ENCODE measurements around the gene DGCR8. TPM values are rescaled to one million over a fixed set of nuclear protein-coding genes. Genes with fewer than 3 reads are reported as not detected.

The DGCR8 gene
- polyA plus RNA-seq, 3 donors from 2014 or later, result 0.83 to 5.4 (median 1.4) TPM

DNA sequence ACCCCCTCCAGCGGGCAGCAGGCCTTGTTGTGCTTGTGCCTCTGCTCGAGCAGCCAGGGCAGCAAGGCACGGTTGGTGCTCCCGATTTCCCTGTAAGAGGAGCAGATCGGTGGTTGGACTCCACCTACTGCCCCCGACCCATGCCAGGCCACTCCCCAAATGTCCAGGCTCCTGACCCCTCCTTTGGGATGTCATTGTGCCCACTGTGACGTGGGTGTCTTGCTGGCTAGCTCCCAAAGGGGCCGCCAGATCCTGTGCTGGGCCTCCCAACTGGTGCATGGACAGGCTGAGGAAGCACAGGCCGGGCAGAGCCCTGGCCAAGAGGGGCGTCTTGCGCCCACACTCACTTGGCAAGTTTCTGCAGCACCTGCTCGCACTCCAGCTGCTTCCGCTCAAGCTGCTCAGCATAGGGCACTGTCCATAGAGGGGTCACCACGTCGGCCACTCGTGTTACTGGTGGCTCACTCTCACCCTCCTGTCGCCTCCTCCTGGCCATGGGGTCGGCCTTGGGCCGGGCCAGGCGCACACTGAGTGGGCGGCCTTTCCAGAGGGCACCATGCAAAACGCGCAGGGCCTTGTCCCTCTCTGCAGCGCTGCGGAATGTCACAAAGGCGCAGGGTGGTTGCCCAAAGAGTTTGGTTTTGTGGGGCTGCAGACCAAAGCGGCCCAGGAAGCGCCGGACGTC is 35.8 kb downstream of the DGCR8 start, which contains the start of gene RANBP1:
Gene RANBP1 (plus strand): TSS at position 414 of the 685 bp plus-strand sequence. CDS start 81 bp downstream, at position 495.
- Mint-ChIP-seq H3K4me1 (peaks cover 38 to 39% of the 10 kb centered on the region in 2 donors), H3K9me3 (no peaks in the 10 kb centered on the region), H3K36me3 (peaks cover 0 to 7% (median 3%) of the 10 kb centered on the region in 3 donors), H3K27ac (peak within 1 kb of the TSS; percentile 68 to 95 (median 87)), H3K27me3 (ENCODE audit: low read depth in 3 of 3) (peaks cover 3 to 17% (median 13%) of the 10 kb centered on the region in 3 donors), H3K4me3 (peak within 1 kb of the TSS; percentile 85 to 92 (median 89))
- DNase-seq, result no peak

DNA sequence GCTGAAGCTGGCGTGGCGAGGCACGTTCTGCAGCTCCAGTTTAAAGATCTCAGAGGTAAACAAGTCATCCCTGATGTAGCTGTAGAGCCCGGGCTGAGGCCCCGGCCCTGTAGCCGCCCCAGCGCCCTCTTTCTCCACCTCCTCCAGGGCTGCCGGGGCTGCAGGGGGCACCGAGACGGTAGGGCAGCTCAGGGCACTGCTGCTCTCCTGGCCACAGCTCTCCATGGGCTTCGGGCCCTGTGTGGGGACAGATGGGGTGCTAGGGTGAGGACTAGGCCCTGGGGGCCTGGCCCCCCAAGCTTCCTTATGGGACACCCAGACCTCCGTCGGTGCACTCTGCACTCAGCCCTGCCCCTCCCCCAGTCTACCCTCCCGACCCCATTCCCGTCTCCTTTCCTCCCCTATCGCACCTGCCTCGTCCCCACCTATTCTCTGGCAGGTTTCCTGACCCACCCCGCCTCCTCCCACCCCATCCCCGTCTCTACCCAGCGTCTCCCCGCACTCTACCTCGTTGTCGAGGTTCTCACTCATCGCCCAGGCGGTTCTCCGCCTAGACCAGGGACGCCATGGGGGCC is 36.4 kb downstream of the DGCR8 start:
- Mint-ChIP-seq H3K27me3 (ENCODE audit: low read depth in 3 of 3) (peaks cover 3 to 18% (median 14%) of the 10 kb centered on the region in 3 donors), H3K9me3 (no peaks in the 10 kb centered on the region), H3K4me1 (peaks cover 33 to 38% of the 10 kb centered on the region in 2 donors), H3K4me3 (peak overlapping the region; percentile 85 to 92 (median 89)), H3K27ac (peak overlapping the region; percentile 68 to 95 (median 87)), H3K36me3 (peaks cover 0 to 8% (median 3%) of the 10 kb centered on the region in 3 donors)
- DNase-seq, result no peak

DNA sequence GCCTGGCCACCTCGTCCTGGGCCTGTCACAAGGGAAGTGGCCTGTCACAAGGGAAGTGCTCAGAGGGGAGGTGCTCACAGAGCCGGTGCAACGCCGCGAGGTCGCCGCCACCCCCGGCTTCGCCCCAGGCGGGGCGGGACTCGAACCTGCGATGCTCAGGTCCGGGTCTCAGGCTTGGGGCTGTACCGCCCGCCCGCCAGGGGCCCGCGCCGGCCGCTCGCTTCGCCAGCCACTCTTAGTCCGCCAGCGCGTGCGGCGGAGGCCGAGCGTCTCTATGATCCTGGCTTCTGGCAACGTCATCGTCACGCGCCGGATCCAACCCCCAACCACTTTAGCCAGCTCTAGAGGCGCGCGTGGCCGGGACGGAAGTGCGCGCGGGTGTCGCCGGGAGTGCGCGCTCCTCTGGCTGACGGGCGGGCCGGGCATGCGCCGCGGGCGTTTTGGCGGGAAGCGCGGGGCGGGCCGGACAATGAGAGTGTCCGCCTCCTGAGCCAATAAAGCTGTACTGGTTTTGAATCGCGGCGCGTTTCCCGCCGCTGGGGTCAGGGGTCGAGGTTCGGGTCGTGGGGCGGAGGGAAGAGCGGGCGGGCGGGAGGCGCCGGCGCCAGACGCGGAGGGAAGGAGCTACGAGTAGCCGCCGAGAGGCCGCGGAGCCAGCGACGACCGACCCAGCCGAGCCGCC is 37.1 kb downstream of the DGCR8 start, which contains the start of gene TRMT2A:
Gene TRMT2A (minus strand): TSS at position 276 of the 682 bp plus-strand sequence. CDS start 320 bp downstream, outside the sequence.
- Mint-ChIP-seq H3K36me3 (peaks cover 0 to 10% (median 3%) of the 10 kb centered on the region in 3 donors), H3K27me3 (ENCODE audit: low read depth in 3 of 3) (peaks cover 8 to 23% (median 20%) of the 10 kb centered on the region in 3 donors), H3K4me3 (peak within 1 kb of the TSS; percentile 85 to 92 (median 89)), H3K9me3 (no peaks in the 10 kb centered on the region), H3K4me1 (peaks cover 35 to 42% of the 10 kb centered on the region in 2 donors), H3K27ac (peak within 1 kb of the TSS; percentile 79 to 95 (median 89))
- DNase-seq, result peak; percentile 98

DNA sequence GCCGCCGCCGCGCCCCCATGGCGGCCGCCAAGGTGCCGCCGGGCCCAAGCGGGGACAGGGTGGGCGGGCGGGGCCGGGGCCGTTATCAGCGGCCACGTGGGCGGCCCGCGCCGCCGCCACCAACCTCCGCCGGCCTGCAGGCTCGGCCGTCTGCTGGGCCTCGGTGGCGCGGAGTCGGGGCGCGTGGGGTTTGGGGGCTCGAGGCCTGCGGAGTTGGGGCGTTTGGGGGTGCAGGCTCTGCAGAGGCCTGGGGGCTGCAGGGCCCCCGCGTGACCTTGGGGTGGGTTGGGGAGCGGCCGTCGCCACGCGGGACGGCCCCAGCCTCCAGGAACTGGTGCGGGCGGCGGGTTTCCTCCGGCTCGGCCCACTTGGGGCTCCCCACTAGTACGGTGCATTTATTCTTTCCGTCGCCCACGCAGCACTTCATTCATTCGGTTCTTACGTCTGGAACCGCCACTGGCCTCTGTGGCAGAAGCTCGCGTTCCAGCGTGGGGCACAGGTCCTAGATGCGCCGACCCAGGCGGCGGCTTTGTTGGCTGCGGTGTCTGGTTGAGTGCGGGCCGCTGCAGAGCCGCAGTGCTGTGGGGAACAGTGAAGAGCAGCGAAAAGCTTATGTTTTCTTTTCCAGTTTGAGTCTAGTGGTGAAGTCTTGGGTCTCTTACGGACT is 37.7 kb downstream of the DGCR8 start:
- Mint-ChIP-seq H3K27ac (peak overlapping the region; percentile 72 to 89 (median 86)), H3K36me3 (peaks cover 1 to 11% (median 3%) of the 10 kb centered on the region in 3 donors), H3K27me3 (ENCODE audit: low read depth in 3 of 3) (peaks cover 15 to 29% (median 27%) of the 10 kb centered on the region in 3 donors), H3K4me3 (peak overlapping the region; percentile 82 to 86 (median 84)), H3K4me1 (peaks cover 39 to 47% of the 10 kb centered on the region in 2 donors), H3K9me3 (peaks cover 0 to 2% (median 0%) of the 10 kb centered on the region in 6 donors)
- DNase-seq, result peak; percentile 56 to 61 (median 60)

DNA sequence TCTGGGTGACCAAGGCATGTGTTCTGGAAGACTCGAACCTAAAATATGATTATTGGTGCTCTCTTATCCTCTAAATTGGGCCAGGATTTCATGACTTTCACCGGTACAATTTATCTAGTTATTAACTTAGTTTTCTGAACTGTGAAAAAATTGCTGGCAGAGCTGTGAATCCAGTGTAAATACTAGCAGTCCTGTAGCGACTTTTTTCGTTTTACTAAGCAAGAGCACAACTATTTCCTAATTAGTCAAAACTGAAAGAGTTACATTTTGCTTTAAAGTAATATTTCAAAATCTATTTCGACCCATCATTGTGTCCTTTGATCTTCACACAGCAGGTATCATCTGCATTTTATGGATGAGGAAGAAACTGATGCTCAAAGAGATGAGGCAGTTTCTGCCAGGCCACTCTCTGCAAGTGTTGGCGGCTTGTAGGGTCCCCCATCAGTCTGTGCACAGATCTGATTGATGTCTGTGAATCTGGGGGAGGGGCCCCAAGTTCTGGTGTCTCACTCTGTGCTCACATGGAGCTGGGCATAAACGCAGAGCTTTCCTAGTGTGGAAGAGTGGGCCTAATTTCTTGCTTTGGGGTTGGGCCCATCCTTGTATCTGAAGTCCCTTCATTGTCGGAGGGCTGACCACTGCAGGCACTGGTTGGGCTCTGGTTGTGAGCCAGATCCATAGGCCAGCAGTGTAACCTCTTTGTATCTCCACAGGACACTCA is 38.4 kb downstream of the DGCR8 start:
- Mint-ChIP-seq H3K4me3 (peak overlapping the region; percentile 82 to 86 (median 84)), H3K4me1 (peaks cover 46 to 53% of the 10 kb centered on the region in 2 donors), H3K27me3 (ENCODE audit: low read depth in 3 of 3) (peaks cover 22 to 36% (median 34%) of the 10 kb centered on the region in 3 donors), H3K27ac (peak overlapping the region; percentile 72 to 89 (median 86)), H3K9me3 (peaks cover 0 to 5% (median 0%) of the 10 kb centered on the region in 6 donors), H3K36me3 (peaks cover 3 to 14% (median 8%) of the 10 kb centered on the region in 3 donors)
- no peak for DNase-seq

DNA sequence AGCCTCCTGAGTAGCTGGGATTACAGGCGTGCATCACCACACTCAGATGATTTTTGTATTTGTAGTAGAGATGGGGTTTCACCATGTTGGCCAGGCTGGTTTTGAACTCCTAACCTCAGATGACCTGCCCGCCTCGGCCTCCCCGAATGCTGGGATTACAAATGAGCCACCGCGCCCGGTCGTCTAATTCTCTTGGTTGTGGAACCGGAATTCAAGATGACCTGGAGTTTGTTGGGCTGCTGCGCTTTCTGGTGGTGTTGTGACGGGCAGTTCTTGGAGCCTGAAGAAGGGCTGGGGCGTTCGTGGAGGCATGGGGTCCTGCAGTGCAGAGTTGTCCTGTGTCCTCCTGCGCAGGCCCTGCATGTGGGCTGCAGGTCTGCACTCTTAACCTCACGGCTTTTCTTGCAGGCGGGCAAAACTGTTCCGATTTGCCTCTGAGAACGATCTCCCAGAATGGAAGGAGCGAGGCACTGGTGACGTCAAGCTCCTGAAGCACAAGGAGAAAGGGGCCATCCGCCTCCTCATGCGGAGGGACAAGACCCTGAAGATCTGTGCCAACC is 41.9 kb downstream of the DGCR8 start:
- H3K36me3 Mint-ChIP-seq, result peaks cover 4 to 23% (median 15%) of the 10 kb centered on the region in 3 donors
- H3K4me1 Mint-ChIP-seq, result peaks cover 50 to 54% of the 10 kb centered on the region in 2 donors
- peak overlapping the region; percentile 78 to 98 (median 92) for H3K27ac Mint-ChIP-seq
- H3K27me3 Mint-ChIP-seq (ENCODE audit: low read depth in 3 of 3), result peaks cover 29 to 34% (median 33%) of the 10 kb centered on the region in 3 donors
- H3K9me3 Mint-ChIP-seq, result peaks cover 0 to 5% (median 0%) of the 10 kb centered on the region in 6 donors
- no peak for DNase-seq
- H3K4me3 Mint-ChIP-seq, result peak overlapping the region in 3 of 5 donors; percentile 21 to 52 (median 42)

DNA sequence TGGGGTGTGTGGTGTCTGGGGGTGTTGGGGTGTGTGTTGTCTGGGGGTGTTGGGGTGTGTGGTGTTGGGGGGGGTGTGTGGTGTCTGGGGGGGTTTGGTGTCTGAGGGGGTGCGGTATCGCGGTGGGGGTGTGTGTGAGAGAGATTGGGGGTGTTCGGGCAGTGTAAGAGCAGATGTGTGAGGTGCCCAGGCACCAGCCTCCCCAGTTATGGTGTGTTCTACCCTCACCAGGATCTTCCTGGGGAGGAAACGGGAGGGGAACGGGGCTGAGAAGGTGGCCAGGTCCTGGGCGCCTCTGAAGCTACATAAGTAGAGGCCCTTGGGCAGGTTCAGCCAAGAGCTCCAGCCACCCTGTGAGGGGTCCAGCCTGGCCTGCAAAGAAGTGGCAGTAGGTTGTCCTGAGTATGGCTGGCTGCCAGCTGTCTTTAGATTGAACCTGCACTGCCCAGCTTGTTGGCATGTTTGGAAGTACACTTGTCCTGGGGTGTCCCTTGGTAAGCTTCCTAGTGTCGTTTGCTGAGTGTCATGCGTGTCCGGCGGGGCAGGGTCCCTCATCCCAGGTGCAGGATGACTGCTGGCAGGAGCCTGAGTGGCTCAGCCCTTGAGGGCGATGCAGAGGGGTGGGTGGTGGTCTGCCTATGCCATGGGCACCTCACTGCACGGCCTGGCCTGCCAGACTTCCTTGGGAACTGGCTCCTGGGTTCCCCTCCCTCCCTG is 43.5 kb downstream of the DGCR8 start:
- H3K9me3 Mint-ChIP-seq, result peaks cover 0 to 5% (median 0%) of the 10 kb centered on the region in 6 donors
- DNase-seq, result no peak
- H3K27me3 Mint-ChIP-seq (ENCODE audit: low read depth in 3 of 3), result peaks cover 26 to 30% (median 27%) of the 10 kb centered on the region in 3 donors
- H3K4me3 Mint-ChIP-seq, result peak overlapping the region; percentile 57 to 74 (median 60)
- peaks cover 43 to 46% of the 10 kb centered on the region in 2 donors for H3K4me1 Mint-ChIP-seq
- H3K36me3 Mint-ChIP-seq, result peaks cover 13 to 34% (median 15%) of the 10 kb centered on the region in 3 donors
- peak overlapping the region; percentile 87 to 98 (median 90) for H3K27ac Mint-ChIP-seq

DNA sequence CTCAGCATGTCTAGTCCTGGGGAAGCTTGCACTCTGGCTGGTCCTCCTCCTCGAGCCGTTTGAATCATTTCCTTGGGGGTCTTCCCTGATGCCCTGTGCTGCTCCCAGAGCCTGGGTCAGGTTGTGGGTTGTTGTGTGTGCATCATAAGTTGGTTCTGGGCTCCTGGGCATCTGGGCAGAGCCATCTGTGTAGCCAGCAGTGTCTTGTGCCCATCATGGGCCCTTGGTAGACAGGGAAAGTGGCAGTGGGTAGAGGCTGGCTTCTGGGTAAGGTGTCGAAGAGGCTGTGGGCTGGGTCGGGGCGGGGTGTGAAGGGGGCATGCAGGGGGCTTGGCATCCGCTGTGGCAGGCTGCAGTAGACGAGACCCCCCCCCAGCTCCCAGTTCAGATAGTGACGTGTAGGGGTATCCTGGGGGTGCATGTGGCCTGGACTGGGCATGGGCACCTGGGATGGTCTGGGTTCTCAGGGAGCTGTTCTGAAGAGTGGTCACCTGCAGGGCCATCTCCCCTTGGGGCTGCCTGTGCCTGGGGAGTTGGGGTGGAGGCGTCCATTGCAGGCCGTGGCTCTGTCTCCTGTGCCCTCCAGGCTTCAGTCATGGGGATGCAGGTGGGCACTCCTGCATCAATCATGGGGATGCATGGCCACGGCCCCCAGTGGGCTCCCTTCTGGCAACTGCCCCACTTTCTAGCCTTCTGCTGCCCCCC is 44.2 kb downstream of the DGCR8 start:
- Mint-ChIP-seq H3K27me3 (ENCODE audit: low read depth in 3 of 3) (peaks cover 26 to 30% (median 29%) of the 10 kb centered on the region in 3 donors), H3K27ac (peak overlapping the region in 5 of 6 donors; percentile 76 to 91 (median 87)), H3K4me3 (peak overlapping the region in 3 of 5 donors; percentile 38 to 74 (median 41)), H3K9me3 (peaks cover 0 to 5% (median 0%) of the 10 kb centered on the region in 6 donors), H3K36me3 (peaks cover 13 to 34% (median 15%) of the 10 kb centered on the region in 3 donors), H3K4me1 (peaks cover 37 to 42% of the 10 kb centered on the region in 2 donors)
- DNase-seq, result no peak

DNA sequence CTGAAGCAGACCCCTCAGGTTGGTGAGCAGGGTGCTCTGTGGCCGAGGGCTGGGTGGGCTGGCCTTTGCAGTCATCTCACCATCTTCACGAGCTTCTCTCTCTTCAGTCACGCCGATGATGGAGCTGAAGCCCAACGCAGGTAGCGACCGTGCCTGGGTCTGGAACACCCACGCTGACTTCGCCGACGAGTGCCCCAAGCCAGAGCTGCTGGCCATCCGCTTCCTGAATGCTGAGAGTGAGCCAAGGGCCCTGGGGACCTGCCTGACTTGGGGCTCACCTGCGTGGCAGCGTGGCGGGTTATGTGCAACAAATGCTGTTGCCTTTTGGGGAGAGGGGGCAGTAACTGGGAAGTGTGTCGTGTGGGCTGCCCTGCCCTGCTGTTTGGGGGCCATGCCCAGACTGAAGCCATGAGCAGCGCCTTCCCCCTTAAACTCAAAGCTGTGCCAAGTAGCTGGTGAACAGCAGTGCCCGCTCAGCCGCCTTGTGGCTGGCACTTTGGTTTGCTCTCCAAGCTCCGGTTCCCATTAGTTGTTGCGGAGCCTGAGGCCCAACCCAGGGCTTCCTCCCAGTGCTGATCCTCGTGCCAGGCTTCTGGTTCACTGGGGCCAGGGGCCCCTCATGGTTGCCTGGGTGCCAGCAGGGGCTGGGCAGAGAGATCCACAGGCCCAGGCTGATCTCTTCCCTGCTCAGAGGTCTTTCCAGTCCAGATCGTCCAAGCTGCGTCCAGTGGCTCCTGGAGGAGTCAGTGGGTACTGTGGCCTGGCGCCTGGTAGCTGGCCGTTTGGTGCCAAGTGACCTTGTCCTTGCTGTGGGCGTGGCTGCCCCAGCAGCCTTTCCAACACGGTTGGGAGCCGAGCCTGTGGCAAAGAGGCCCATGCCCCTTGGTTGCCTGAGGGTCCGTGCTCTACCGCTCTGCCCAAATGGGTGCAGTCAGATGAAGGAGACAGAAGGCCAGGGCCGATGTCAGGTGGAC is 45.4 kb downstream of the DGCR8 start:
- H3K4me3 Mint-ChIP-seq, result no peak overlapping the region
- peaks cover 13 to 27% (median 15%) of the 10 kb centered on the region in 3 donors for H3K36me3 Mint-ChIP-seq
- H3K27ac Mint-ChIP-seq, result no peak overlapping the region
- peaks cover 0 to 5% (median 0%) of the 10 kb centered on the region in 6 donors for H3K9me3 Mint-ChIP-seq
- no peak for DNase-seq
- H3K27me3 Mint-ChIP-seq (ENCODE audit: low read depth in 3 of 3), result peaks cover 25 to 27% (median 26%) of the 10 kb centered on the region in 3 donors
- H3K4me1 Mint-ChIP-seq, result peaks cover 32 to 37% of the 10 kb centered on the region in 2 donors

DNA sequence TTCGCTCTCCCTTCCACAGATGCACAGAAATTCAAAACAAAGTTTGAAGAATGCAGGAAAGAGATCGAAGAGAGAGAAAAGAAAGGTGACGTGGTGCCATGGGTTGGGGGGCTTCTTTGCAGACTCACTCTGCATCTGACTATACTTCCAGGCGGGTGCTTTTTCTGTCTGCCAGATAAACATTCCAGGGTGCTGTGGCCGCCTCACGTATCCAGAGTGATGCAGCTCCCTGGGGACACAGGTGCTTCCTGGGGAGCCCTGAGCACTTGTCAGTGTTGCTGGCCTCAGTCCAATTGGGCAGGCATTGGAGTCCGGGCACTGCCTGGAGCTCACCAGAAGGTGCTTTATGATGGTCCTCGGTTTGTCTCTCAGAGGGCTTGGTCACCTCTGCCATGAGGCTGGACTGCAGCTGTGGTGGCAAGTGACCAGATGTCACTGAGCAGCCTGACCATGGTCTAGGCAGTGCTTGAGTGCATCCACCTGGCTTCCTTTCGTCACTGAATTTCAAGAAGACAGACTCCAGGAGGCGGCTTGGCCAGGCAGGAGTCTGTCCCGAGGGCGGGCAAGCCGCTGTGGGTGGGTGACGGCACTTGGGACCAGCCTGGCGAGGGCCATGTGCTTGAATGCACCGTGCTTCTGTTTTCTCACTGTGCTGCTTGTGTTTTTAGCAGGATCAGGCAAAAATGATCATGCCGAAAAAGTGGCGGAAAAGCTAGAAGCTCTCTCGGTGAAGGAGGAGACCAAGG is 46.4 kb downstream of the DGCR8 start:
- Mint-ChIP-seq H3K9me3 (peaks cover 0 to 5% (median 0%) of the 10 kb centered on the region in 6 donors), H3K4me1 (peaks cover 32 to 35% of the 10 kb centered on the region in 2 donors), H3K27me3 (ENCODE audit: low read depth in 3 of 3) (peaks cover 24 to 26% (median 26%) of the 10 kb centered on the region in 3 donors), H3K4me3 (no peak overlapping the region), H3K27ac (no peak overlapping the region), H3K36me3 (peaks cover 13 to 26% (median 15%) of the 10 kb centered on the region in 3 donors)
- no peak for DNase-seq
